Measurements from ENCODE around the gene ACVRL1. TPM values are rescaled to one million over a fixed set of nuclear protein-coding genes. Genes with fewer than 3 reads are reported as not detected.

Gene ACVRL1
- total RNA-seq, 1 donor from 2014 or later: 0.49 TPM

- Mint-ChIP-seq H3K4me3 (peak overlapping the region; percentile 77), H3K36me3 (ENCODE audit: low read depth) (no peaks in the 10 kb centered on the region), H3K27me3 (ENCODE audit: low read depth) (peaks cover 19% of the 10 kb centered on the region), H3K27ac (ENCODE audit: unreplicated experiment) (no peak overlapping the region), H3K4me1 (peaks cover 72% of the 10 kb centered on the region), H3K9me3 (no peaks in the 10 kb centered on the region)
- TF ChIP-seq CTCF (conservative IDR thresholded peaks at IDR 0.05): no peak
- no peak for DNase-seq (ENCODE audit: low read depth, low spot score)
These were observed 39.4 kb upstream of the ACVRL1 start for GRCh38 chr12:51867796-51868428.

GRCh38 chr12:51868821-51869495 lies 38.3 kb upstream of the ACVRL1 start:
- no peaks in the 10 kb centered on the region for H3K36me3 Mint-ChIP-seq (ENCODE audit: low read depth)
- peaks cover 19% of the 10 kb centered on the region for H3K27me3 Mint-ChIP-seq (ENCODE audit: low read depth)
- no peak for TF ChIP-seq CTCF (conservative IDR thresholded peaks at IDR 0.05)
- DNase-seq (ENCODE audit: low read depth, low spot score): no peak
- no peaks in the 10 kb centered on the region for H3K9me3 Mint-ChIP-seq
- peaks cover 70% of the 10 kb centered on the region for H3K4me1 Mint-ChIP-seq
- H3K27ac Mint-ChIP-seq (ENCODE audit: unreplicated experiment): no peak overlapping the region
- peak overlapping the region; percentile 77 for H3K4me3 Mint-ChIP-seq

- peaks cover 19% of the 10 kb centered on the region for H3K27me3 Mint-ChIP-seq (ENCODE audit: low read depth)
- peak overlapping the region; percentile 58 for H3K4me3 Mint-ChIP-seq
- peaks cover 71% of the 10 kb centered on the region for H3K4me1 Mint-ChIP-seq
- H3K36me3 Mint-ChIP-seq (ENCODE audit: low read depth): no peaks in the 10 kb centered on the region
- H3K9me3 Mint-ChIP-seq: no peaks in the 10 kb centered on the region
- no peak for DNase-seq (ENCODE audit: low read depth, low spot score)
- no peak overlapping the region for H3K27ac Mint-ChIP-seq (ENCODE audit: unreplicated experiment)
- TF ChIP-seq CTCF (conservative IDR thresholded peaks at IDR 0.05): no peak
These were observed 37.8 kb upstream of the ACVRL1 start for GRCh38 chr12:51869496-51869865.

GRCh38 chr12:51869931-51870330 lies 37.4 kb upstream of the ACVRL1 start:
- H3K36me3 Mint-ChIP-seq (ENCODE audit: low read depth): no peaks in the 10 kb centered on the region
- peak overlapping the region; percentile 58 for H3K4me3 Mint-ChIP-seq
- peak overlapping the region; percentile 47 for H3K27ac Mint-ChIP-seq (ENCODE audit: unreplicated experiment)
- no peak for DNase-seq (ENCODE audit: low read depth, low spot score)
- H3K4me1 Mint-ChIP-seq: peaks cover 67% of the 10 kb centered on the region
- no peaks in the 10 kb centered on the region for H3K9me3 Mint-ChIP-seq
- peaks cover 19% of the 10 kb centered on the region for H3K27me3 Mint-ChIP-seq (ENCODE audit: low read depth)
- TF ChIP-seq CTCF (conservative IDR thresholded peaks at IDR 0.05): no peak

- H3K27ac Mint-ChIP-seq (ENCODE audit: unreplicated experiment): no peak overlapping the region
- no peak for DNase-seq (ENCODE audit: low read depth, low spot score)
- no peak for TF ChIP-seq CTCF (conservative IDR thresholded peaks at IDR 0.05)
- H3K4me1 Mint-ChIP-seq: peaks cover 66% of the 10 kb centered on the region
- H3K9me3 Mint-ChIP-seq: no peaks in the 10 kb centered on the region
- peaks cover 19% of the 10 kb centered on the region for H3K27me3 Mint-ChIP-seq (ENCODE audit: low read depth)
- H3K4me3 Mint-ChIP-seq: peak overlapping the region; percentile 58
- no peaks in the 10 kb centered on the region for H3K36me3 Mint-ChIP-seq (ENCODE audit: low read depth)
These were observed 36.8 kb upstream of the ACVRL1 start for GRCh38 chr12:51870504-51870903.

Data from neural crest cell (in vitro differentiated cells).